K562 (cell line): ENCODE results near the gene ADGRL3. TPM values are rescaled to one million over a fixed set of nuclear protein-coding genes. Genes with fewer than 3 reads are reported as not detected.

Experiments
- ATAC-seq: fragments of 200-7000 bp; cut with Tn5 transposase; 3 replicates; pipeline ENCODE4 v1.9.1; 2020; ENCODE audit warnings: moderate library complexity
- BruUV-seq: library from RNA; stranded (reverse); fragments of 400-500 nt; replicated peaks from 2 replicates; lab custom pipeline; 2021; lab: Mats Ljungman, UMichigan
- CTCF ChIA-PET: fragments of 300-600 bp; formaldehyde crosslinking; extraction: SDS; loops from one replicate; lab custom pipeline; 2021; ENCODE audit warnings: low intra/inter-chr PET ratio; lab: Yijun Ruan, JAX
- POLR2A ChIA-PET: fragments of 300-600, 350-650 bp; sonication (Branson Sonifier 250); formaldehyde crosslinking; extraction: SDS; loops from one replicate; lab custom pipeline; 2021; ENCODE audit warnings: antibody characterized with exemption, inconsistent platforms; lab: Yijun Ruan, JAX
- DNase-seq, 4 experiments: peaks; one replicate each; pipeline versions ENCODE4 v3.0.0 to v3.0.0-alpha.2; 2011 to 2018; ENCODE audit warnings: low spot score in 3 of 4, mixed read lengths in 3 of 4; ENCODE audit errors: extremely low read depth in 1 of 4
- FAIRE-seq: peaks from 2 replicates; lab custom pipeline; 2011; peaks lifted over from hg19 to GRCh38; lab: Jason Lieb, UNC
- H2AFZ ChIP-seq: 2 replicates; pipeline ENCODE4 v1.6.0; 2011; ENCODE audit warnings: low read depth, low read length, control low read depth, inconsistent platforms
- H3K27ac ChIP-seq: fragments of 200-600 bp; 3 replicates; pipeline ENCODE4 v1.8.0; 2011; ENCODE audit warnings: low read depth, mild to moderate bottlenecking, control low read depth, inconsistent platforms, low read length, moderate library complexity, mixed read lengths; ENCODE audit errors: extremely low read depth
- H3K27me3 ChIP-seq, 2 experiments: fragments of 300-600 bp in 1 of 2; 2 replicates in 1 of 2; 3 replicates in 1 of 2; pipeline versions ENCODE4 v1.6.0 to v1.8.0; 2011; ENCODE audit warnings: inconsistent platforms in 2 of 2, low read length in 2 of 2, mild to moderate bottlenecking in 1 of 2, mixed read lengths in 1 of 2, moderate library complexity in 1 of 2; ENCODE audit not compliant: control insufficient read depth in 2 of 2, insufficient read depth in 2 of 2
- H3K36me3 ChIP-seq: fragments of 300-600 bp; 3 replicates; pipeline ENCODE4 v1.8.0; 2011; ENCODE audit warnings: mild to moderate bottlenecking, low read length, inconsistent platforms; ENCODE audit not compliant: control insufficient read depth, insufficient read depth
- H3K4me1 ChIP-seq, 2 experiments: fragments of 200-600 bp in 1 of 2; replicated peaks in 1 of 2; 2 replicates in 1 of 2; 3 replicates in 1 of 2; pipeline versions ENCODE4 v1.5.1 to v1.8.0; 2011; ENCODE audit warnings: inconsistent platforms in 2 of 2, low read length in 2 of 2, mild to moderate bottlenecking in 1 of 2, mixed read lengths in 1 of 2, moderate library complexity in 1 of 2; ENCODE audit not compliant: control insufficient read depth in 2 of 2, insufficient read depth in 2 of 2
- H3K4me2 ChIP-seq: 2 replicates; pipeline ENCODE4 v1.6.1; 2011; ENCODE audit warnings: low read length, control low read depth, inconsistent platforms, mixed read lengths; ENCODE audit not compliant: insufficient read depth
- H3K4me3 ChIP-seq: fragments of 200-600 bp; sonication (generic), shearing (Covaris generic); 2 replicates; pipeline ENCODE4 v1.5.1; 2016; ENCODE audit warnings: control low read depth, inconsistent platforms
- H3K79me2 ChIP-seq: fragments of 200-600 bp; 3 replicates; pipeline ENCODE4 v1.8.0; 2011; ENCODE audit warnings: low read length, inconsistent platforms; ENCODE audit not compliant: control insufficient read depth, insufficient read depth
- H3K9ac ChIP-seq, 2 experiments: 2 replicates each; pipeline versions ENCODE4 v1.6.0 to v1.6.1; 2011; ENCODE audit warnings: low read depth in 2 of 2, low read length in 2 of 2, control low read depth in 1 of 2, inconsistent platforms in 1 of 2, mild to moderate bottlenecking in 1 of 2, mixed read lengths in 1 of 2; ENCODE audit not compliant: insufficient read depth in 1 of 2
- H3K9me1 ChIP-seq: one replicate; pipeline ENCODE4 v1.6.0; 2011; ENCODE audit warnings: inconsistent platforms, mild to moderate bottlenecking, low read length, moderate library complexity; ENCODE audit not compliant: control insufficient read depth, insufficient read depth
- H3K9me3 ChIP-seq: replicated peaks from 2 replicates; pipeline ENCODE4 v1.5.1; 2011; ENCODE audit warnings: low read depth, low read length, inconsistent platforms; ENCODE audit not compliant: control insufficient read depth, insufficient read depth
- H4K20me1 ChIP-seq: replicated peaks from 2 replicates; pipeline ENCODE4 v1.6.1; 2011; ENCODE audit warnings: low read length, inconsistent platforms, mixed read lengths; ENCODE audit not compliant: control insufficient read depth, insufficient read depth
- CEBPG ChIP-seq, 3 experiments: fragments of 200-800 bp in 1 of 3; sonication (Bioruptor generic) in 1 of 3; sonication (generic) in 1 of 3; formaldehyde crosslinking in 1 of 3; IDR thresholded peaks in 2 of 3; conservative IDR thresholded peaks in 1 of 3; 2 replicates each; pipeline versions ENCODE4 v1.6.1 to v1.8.0; 2016 to 2022; ENCODE audit warnings: missing compliant biosample characterization in 2 of 3, missing genetic modification characterization in 2 of 3, mild to moderate bottlenecking in 1 of 3, missing genetic modification reagents in 1 of 3
- ELK1 ChIP-seq: sonication (generic); formaldehyde crosslinking; IDR thresholded peaks from 2 replicates; pipeline ENCODE4 v1.8.1; 2022; ENCODE audit warnings: missing genetic modification reagents
- FOS ChIP-seq: IDR thresholded peaks from 3 replicates; pipeline ENCODE4 v1.6.1; 2011; ENCODE audit not compliant: insufficient read length; ENCODE audit errors: extremely low read depth
- NUFIP1 ChIP-seq: fragments of 450-650 bp; IDR thresholded peaks from 2 replicates; pipeline ENCODE4 v1.6.1; 2018; ENCODE audit not compliant: partially characterized antibody
- STAT5B ChIP-seq: fragments of 250-450 bp; sonication (Bioruptor Pico); IDR thresholded peaks from 2 replicates; pipeline ENCODE4 v1.8.0; 2021; ENCODE audit warnings: mild to moderate bottlenecking, inconsistent platforms
- TGIF2 ChIP-seq: sonication (generic); formaldehyde crosslinking; IDR thresholded peaks from 2 replicates; pipeline ENCODE4 v1.8.1; 2022; ENCODE audit warnings: mild to moderate bottlenecking, missing genetic modification reagents, moderate library complexity
- WGBS: fragments of 100-300 bp; shearing (Covaris generic); methylation state at CpG from one replicate; pipeline ENCODE4 v1.1.6; 2016; ENCODE audit warnings: low coverage, mixed read lengths; ENCODE audit not compliant: insufficient coverage; ENCODE audit errors: missing lambda C conversion rate; 5-methylcytosine and 5-hydroxymethylcytosine counted together
- in situ Hi-C: fragments of 300-500 bp; cut with MboI; formaldehyde crosslinking; loops from 4 replicates; pipeline ENCODE4 v1.15.0; 2018; ENCODE audit warnings: inconsistent platforms, mixed read lengths
- intact Hi-C: fragments of 100-400 bp; cut with micrococcal nuclease; formaldehyde crosslinking; loops from 2 replicates; pipeline ENCODE4 v1.14.2; 2022
- polyA plus RNA-seq, 8 experiments: library from polyadenylated mRNA; depleted of rRNA in 4 of 8; stranded (reverse) in 5 of 8; unstranded in 3 of 8; fragments of >200 nt; fragmentation: Nextera tagmentation in 2 of 8; fragmentation: Illumina TruSeq in 1 of 8; extraction: Ambion mirVana in 2 of 8; extraction: Trizol in 1 of 8; gene quantifications; 2 replicates each; pipeline versions ENCODE4 v1.2.1 to v1.2.3, GENCODE V29; 2011 to 2014; ENCODE audit warnings: inconsistent platforms in 1 of 8, missing spikeins in 1 of 8
- total RNA-seq, 7 experiments: library from RNA; depleted of rRNA in 6 of 7; stranded (reverse); fragments of >200 nt in 6 of 7; fragmentation: Illumina TruSeq in 2 of 7; extraction: Trizol in 2 of 7; gene quantifications; 2 replicates each; pipeline versions ENCODE4 v1.2.1 to v1.2.3, GENCODE V29; 2011 to 2021; ENCODE audit warnings: low replicate concordance in 1 of 7

Gene ADGRL3
- total and polyA plus RNA-seq, 9 of the 15 experiments (the other 6 are each of a cell fraction or from before 2014, with no cell fraction given): 0.03 to 0.14 (median 0.04) TPM; not detected in 2

GRCh38 chr4:62075521-62075920, 875.4 kb downstream of the ADGRL3 start:
- ATAC-seq: no peak
- no peak for FAIRE-seq
- no peaks in the 10 kb centered on the region for H3K9me1 ChIP-seq
- no TSS peak for BruUV-seq
- no peak overlapping the region for H3K9ac ChIP-seq
- in situ Hi-C loops: no loop called here
- no peaks in the 10 kb centered on the region for H3K36me3 ChIP-seq
- H4K20me1 ChIP-seq: no peaks in the 10 kb centered on the region
- H3K4me1 ChIP-seq: no peaks in the 10 kb centered on the region
- no peak overlapping the region for H3K4me2 ChIP-seq
- H3K27me3 ChIP-seq: no peaks in the 10 kb centered on the region
- no peak overlapping the region for H3K4me3 ChIP-seq
- WGBS: 0% methylated on average over 3 of the region's 3 CpGs
- CTCF ChIA-PET: no interaction called here
- POLR2A ChIA-PET: no interaction called here
- TF ChIP-seq TGIF2 (CRISPR knock-in tag): no peak
- no peak for TF ChIP-seq FOS
- TF ChIP-seq CEBPG (CRISPR knock-in tag; IDR thresholded peaks at IDR 0.05): no peak
- 0 out of 4 replicates have a peak, but pooled peaks of 1 of the 2 experiments have one; percentile 19 for TF ChIP-seq CEBPG (tag; conservative IDR thresholded peaks at IDR 0.05 in 1 of 2, IDR thresholded peaks at IDR 0.05 in 1 of 2)
- no peak for TF ChIP-seq NUFIP1
- no peak for TF ChIP-seq ELK1 (CRISPR knock-in tag)
- no peak for TF ChIP-seq STAT5B (CRISPR knock-in tag)
- no peaks in the 10 kb centered on the region for H3K79me2 ChIP-seq
- H3K9me3 ChIP-seq: no peaks in the 10 kb centered on the region
- intact Hi-C loops: no loop called here
- H2AFZ ChIP-seq: no peak overlapping the region
- no peak overlapping the region for H3K27ac ChIP-seq
- no peak for DNase-seq
